ENCODE results near the gene TTC22.

DNA sequence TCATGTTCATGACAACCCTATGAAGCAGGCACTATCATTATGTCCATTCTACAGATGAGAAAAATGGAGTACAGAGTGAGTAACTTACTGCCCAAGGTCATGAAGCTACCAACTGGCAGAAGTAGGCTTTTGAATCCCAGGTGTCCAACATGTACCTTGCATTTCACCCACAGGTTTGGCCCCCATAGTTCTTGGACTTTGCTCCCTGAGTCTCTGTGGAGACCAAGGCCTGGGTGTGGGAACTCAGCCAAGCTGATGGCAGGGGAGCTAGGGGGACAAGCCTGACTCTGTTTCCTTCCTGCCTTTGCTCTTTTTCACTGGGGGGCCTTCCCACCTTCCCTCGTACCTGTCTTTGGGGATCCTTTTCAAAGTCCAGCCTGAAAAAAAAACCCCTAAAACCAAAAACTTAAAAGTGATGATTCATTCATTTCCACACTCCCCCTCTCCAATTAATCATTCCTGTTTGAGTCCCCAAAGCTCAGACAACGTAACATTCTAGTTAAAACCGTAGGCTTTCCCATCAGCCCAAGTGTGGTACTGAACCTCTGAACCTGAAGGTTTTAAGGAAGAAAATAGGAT is 8.5 kb upstream of the TTC22 start:
- TF ChIP-seq CTCF (IDR thresholded peaks at IDR 0.05; ENCODE audit: poor library complexity), result no peak
- no peak for TF ChIP-seq EZH2phosphoT487 (IDR thresholded peaks at IDR 0.05; ENCODE audit: low read depth, severe bottlenecking, unreplicated experiment)
- TF ChIP-seq EZH2 (IDR thresholded peaks at IDR 0.05; ENCODE audit: borderline replicate concordance), result no peak

Data from hepatocyte (in vitro differentiated cells).